ENCODE results near the gene ABLIM3. TPM values are rescaled to one million over a fixed set of nuclear protein-coding genes. Genes with fewer than 3 reads are reported as not detected.

ABLIM3 gene
- total and polyA plus RNA-seq, 10 of the 15 experiments (the other 5 are each of a cell fraction or from before 2014, with no cell fraction given), result 0.03 TPM; not detected in 9

DNA sequence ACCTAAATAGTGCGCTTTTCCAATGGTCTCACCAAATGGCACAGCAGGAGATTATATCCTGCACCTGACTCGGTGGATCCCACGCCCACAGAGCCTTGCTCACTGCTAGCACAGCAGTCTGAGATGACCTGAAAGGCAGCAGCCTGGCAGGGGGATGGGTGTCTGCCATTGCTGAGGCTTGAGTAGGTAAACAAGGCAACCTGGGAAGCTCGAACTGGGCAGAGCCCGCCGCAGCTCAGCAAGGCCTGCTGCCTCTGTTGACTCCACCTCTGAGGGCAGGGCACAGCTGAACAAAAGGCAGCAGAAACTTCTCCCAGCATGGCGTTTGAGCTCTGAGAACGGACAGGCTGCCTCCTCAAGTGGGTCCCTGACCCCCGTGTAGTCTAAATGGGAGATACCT is 18.1 kb upstream of the ABLIM3 start (continued):
- TF ChIP-seq, protein P1, sequence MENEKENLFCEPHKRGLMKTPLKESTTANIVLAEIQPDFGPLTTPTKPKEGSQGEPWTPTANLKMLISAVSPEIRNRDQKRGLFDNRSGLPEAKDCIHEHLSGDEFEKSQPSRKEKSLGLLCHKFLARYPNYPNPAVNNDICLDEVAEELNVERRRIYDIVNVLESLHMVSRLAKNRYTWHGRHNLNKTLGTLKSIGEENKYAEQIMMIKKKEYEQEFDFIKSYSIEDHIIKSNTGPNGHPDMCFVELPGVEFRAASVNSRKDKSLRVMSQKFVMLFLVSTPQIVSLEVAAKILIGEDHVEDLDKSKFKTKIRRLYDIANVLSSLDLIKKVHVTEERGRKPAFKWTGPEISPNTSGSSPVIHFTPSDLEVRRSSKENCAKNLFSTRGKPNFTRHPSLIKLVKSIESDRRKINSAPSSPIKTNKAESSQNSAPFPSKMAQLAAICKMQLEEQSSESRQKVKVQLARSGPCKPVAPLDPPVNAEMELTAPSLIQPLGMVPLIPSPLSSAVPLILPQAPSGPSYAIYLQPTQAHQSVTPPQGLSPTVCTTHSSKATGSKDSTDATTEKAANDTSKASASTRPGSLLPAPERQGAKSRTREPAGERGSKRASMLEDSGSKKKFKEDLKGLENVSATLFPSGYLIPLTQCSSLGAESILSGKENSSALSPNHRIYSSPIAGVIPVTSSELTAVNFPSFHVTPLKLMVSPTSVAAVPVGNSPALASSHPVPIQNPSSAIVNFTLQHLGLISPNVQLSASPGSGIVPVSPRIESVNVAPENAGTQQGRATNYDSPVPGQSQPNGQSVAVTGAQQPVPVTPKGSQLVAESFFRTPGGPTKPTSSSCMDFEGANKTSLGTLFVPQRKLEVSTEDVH (IDR thresholded peaks at IDR 0.05; ENCODE audit: low read depth, partially characterized antibody), result no peak
- TF ChIP-seq RAD21 (IDR thresholded peaks at IDR 0.05; ENCODE audit: insufficient read depth, low read depth, low read length) (no peak), WRNIP1 (IDR thresholded peaks at IDR 0.05; ENCODE audit: borderline replicate concordance, low read depth, low read length) (no peak)

DNA sequence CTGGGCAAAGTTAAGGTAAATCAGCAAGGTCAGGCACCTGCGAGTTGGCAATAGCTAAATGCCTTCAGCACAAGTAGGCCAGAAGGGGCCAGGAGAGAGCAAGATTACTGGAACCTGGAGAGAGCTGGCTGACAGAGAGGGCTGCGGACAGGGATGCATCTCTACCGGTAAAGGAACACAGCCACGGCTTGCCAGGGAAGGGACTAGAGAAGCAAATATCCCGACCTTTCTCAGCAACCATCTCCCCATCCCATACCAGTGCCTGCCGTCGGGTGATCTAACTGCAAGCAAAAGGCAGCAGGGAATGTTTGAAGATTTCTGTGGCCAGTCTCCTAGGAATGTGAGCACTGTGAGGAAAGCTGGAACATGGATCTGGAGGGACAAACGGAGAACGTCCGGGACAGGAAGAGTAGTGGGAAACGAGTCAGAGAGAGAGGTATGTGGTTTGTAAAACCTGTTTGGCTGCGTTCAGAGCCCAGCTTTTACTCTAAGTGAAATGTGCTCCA is 15.9 kb upstream of the ABLIM3 start:
- H3K27ac ChIP-seq (ENCODE audit: control insufficient read depth, insufficient read depth), result no peak overlapping the region
- DNase-seq (ENCODE audit: low read depth, low spot score) (no peak), FAIRE-seq (no peak), ATAC-seq (no peak)
- TF ChIP-seq ZNF384 (IDR thresholded peaks at IDR 0.05; ENCODE audit: borderline replicate concordance, low read depth, low read length) (no peak), FOXK2 (IDR thresholded peaks at IDR 0.05) (no peak), HDAC2 (IDR thresholded peaks at IDR 0.05) (no peak), KLF5 (IDR thresholded peaks at IDR 0.05; ENCODE audit: partially characterized antibody) (no peak), LARP7 (IDR thresholded peaks at IDR 0.05) (no peak), SIX5 (IDR thresholded peaks at IDR 0.05; ENCODE audit: low read depth, low read length, severe bottlenecking) (no peak), TBL1XR1 (IDR thresholded peaks at IDR 0.05; ENCODE audit: low read depth, low read length) (no peak)
- TF ChIP-seq, protein P2, sequence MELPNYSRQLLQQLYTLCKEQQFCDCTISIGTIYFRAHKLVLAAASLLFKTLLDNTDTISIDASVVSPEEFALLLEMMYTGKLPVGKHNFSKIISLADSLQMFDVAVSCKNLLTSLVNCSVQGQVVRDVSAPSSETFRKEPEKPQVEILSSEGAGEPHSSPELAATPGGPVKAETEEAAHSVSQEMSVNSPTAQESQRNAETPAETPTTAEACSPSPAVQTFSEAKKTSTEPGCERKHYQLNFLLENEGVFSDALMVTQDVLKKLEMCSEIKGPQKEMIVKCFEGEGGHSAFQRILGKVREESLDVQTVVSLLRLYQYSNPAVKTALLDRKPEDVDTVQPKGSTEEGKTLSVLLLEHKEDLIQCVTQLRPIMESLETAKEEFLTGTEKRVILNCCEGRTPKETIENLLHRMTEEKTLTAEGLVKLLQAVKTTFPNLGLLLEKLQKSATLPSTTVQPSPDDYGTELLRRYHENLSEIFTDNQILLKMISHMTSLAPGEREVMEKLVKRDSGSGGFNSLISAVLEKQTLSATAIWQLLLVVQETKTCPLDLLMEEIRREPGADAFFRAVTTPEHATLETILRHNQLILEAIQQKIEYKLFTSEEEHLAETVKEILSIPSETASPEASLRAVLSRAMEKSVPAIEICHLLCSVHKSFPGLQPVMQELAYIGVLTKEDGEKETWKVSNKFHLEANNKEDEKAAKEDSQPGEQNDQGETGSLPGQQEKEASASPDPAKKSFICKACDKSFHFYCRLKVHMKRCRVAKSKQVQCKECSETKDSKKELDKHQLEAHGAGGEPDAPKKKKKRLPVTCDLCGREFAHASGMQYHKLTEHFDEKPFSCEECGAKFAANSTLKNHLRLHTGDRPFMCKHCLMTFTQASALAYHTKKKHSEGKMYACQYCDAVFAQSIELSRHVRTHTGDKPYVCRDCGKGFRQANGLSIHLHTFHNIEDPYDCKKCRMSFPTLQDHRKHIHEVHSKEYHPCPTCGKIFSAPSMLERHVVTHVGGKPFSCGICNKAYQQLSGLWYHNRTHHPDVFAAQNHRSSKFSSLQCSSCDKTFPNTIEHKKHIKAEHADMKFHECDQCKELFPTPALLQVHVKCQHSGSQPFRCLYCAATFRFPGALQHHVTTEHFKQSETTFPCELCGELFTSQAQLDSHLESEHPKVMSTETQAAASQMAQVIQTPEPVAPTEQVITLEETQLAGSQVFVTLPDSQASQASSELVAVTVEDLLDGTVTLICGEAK (IDR thresholded peaks at IDR 0.05; ENCODE audit: borderline replicate concordance), result no peak
- no peaks in the 10 kb centered on the region for H4K20me1 ChIP-seq (ENCODE audit: control insufficient read depth, insufficient read depth)
- H3K79me2 ChIP-seq (ENCODE audit: control insufficient read depth, insufficient read depth, low read length), result no peaks in the 10 kb centered on the region
- WGBS (ENCODE audit: insufficient coverage, insufficient replicate concordance, low lambda C conversion rate, missing lambda C conversion rate), result 40% methylated on average over 9 of the region's 12 CpGs
- no peak overlapping the region for H3K4me2 ChIP-seq (ENCODE audit: control insufficient read depth, insufficient read depth)
- intact Hi-C loops (cut with micrococcal nuclease; ENCODE audit: unreplicated experiment), result no loop called here
- H3K36me3 ChIP-seq (ENCODE audit: control insufficient read depth in 2 of 2, insufficient read depth in 2 of 2, low read length in 1 of 2), result no peaks in the 10 kb centered on the region
- H3K27me3 ChIP-seq (replicated peaks in 1 of 2; ENCODE audit: control insufficient read depth in 2 of 2, insufficient read depth in 2 of 2, low read length in 1 of 2), result no peaks in the 10 kb centered on the region; a peak in 1 of 4 replicates
- H3K4me1 ChIP-seq (ENCODE audit: control insufficient read depth, insufficient read depth, low read length), result no peaks in the 10 kb centered on the region
- no peaks in the 10 kb centered on the region for H3K9me3 ChIP-seq (replicated peaks; ENCODE audit: control insufficient read depth, insufficient read depth, low read length)
- H3K4me3 ChIP-seq, result no peak overlapping the region
- no peak overlapping the region for H2AFZ ChIP-seq (ENCODE audit: control insufficient read depth, low read depth, low read length)
- no TSS peak for BruUV-seq (replicated peaks)
- CTCF ChIA-PET, result interaction anchor here (2.0 kb wide), 1 partner anchor 16 kb away, joined by 6 read pairs; the partner anchor contains the start of gene ABLIM3
- no peak overlapping the region for H3K9ac ChIP-seq (ENCODE audit: control insufficient read depth, insufficient read depth, low read length)
- in situ Hi-C loops (cut with MboI), result no loop called here
- RAD21 ChIA-PET (ENCODE audit: unreplicated experiment), result no interaction called here
- POLR2A ChIA-PET, result no interaction called here
- SMC1A ChIA-PET (ENCODE audit: uncharacterized antibody, unreplicated experiment), result interaction anchor here (0.7 kb wide), 1 partner anchor 248 kb away, joined by 3 read pairs; no protein-coding TSS in a partner anchor
